Measurements from ENCODE around the gene RBPJ.

RBPJ gene

GRCh38 chr4:26459054-26459755 lies 138.4 kb downstream of the RBPJ start:
- DNase-seq (ENCODE audit: low read depth in 2 of 2): no peak

DNA sequence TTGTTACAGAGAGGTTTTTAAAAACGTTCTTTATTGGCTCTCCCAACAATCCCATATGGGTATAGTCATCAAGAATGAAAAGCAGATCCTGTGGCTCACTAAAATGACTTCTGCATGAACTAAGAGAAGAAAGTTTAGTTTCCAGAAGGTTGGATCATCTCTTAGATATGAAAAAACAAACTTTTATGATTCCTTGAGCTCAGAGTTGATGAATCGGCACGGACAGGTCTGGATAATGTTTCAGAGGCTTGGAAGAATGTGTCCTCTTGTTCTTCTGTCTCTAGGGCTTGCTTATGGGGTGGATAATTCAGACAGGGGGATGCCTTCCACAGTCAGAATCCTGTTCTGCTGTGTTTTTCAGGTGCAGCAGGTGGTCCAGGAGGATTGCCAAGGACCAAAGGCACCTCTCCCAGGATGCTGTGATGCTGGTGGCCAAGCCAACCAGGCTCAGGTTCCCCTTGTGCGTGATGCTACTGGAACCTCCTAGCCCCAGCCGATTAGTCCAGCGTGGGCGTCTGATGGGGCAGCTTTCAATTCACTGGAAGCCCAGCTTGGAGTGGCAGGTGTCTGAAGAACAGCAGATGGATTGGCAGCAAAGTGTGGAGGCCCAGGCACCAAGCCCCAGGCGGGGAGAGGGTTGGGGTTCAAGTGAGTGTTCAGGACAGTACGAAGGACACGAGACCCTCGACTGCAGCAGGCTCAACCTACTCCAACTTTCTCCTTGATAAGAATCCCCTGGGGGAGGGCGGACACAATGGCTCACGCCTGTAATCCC lies 139.1 kb downstream of the RBPJ start:
- DNase-seq (ENCODE audit: low read depth in 2 of 2): no peak

GRCh38 chr4:26462874-26463273 lies 142.1 kb downstream of the RBPJ start:
- DNase-seq (ENCODE audit: low read depth in 2 of 2): no peak

DNA sequence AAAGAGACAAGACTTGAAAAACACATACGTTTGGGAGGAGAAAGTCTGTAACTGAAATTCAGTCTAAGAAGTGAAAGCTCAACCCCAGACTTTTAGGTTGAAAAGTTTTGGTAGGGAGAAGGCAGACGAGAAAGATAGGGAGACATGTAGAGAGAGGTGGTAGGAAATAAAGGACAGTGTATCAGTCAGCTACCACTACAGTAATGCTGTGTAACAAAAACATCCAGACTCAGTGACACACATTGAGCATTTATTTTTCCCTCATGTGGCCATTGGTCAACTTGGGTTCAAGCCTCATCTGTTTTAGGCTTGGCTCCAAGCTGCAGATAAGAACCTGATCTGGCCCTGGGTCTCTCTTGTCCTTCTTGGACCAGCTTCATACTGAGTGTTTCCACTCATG lies 142.6 kb downstream of the RBPJ start:
- DNase-seq (ENCODE audit: low read depth in 2 of 2): no peak

- DNase-seq (ENCODE audit: low read depth in 2 of 2): no peak
Observed at GRCh38 chr4:26464420-26465095, 143.7 kb downstream of the RBPJ start.

DNA sequence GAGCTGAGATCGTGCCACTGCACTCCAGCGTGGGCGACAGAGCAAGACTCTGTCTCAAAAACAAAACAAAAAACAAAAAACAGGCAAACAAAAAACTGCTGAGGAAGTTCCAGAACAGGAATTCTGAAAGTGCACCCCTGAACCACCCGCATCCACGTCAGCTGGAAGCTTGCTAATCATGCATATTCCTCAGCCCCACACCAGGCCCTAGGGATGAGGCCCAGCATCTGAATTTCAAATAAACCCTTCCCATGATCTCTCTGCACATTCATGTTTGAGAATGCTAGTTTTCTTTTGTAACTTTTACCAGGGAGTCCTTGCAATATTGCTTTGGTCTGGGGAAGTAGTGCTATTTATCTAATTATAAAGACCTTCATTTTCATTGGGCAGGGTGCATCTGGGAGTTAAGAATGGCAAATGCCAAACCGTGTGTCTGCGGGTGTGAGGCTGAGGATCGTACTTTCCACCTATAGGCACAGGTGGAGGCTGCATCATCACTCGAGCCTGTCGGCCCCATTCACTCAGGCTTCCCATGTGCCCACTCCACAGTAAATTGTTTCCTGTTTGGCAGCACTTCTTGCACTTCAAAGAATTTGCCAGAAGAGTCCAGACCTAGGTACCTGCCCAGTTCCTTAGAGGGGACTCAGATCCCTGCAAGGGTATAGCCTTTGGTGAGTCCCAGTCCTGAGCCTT lies 145.9 kb downstream of the RBPJ start:
- DNase-seq (ENCODE audit: low read depth in 2 of 2): no peak

DNA sequence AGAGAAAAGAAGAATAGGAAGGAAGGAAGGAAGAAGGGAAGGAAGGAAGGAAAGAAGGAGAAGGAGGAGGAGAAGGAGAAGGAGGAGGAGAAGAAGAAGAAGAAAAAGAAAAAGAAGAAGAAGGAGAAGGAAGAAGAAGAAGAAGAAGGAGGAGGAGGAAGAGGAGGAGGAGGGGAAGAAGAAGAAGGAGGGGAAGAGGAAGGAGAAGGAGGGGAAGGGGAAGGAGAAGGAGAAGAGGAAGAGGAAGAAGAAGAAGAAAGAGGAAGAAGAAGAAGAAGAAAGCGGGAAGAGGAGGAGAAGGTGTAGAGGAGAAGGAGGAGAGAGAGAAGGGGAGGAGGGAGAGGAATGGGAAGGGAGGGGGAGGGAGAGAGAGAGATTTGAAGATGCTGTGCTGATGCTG lies 146.9 kb downstream of the RBPJ start:
- DNase-seq (ENCODE audit: low read depth in 2 of 2): no peak

DNA sequence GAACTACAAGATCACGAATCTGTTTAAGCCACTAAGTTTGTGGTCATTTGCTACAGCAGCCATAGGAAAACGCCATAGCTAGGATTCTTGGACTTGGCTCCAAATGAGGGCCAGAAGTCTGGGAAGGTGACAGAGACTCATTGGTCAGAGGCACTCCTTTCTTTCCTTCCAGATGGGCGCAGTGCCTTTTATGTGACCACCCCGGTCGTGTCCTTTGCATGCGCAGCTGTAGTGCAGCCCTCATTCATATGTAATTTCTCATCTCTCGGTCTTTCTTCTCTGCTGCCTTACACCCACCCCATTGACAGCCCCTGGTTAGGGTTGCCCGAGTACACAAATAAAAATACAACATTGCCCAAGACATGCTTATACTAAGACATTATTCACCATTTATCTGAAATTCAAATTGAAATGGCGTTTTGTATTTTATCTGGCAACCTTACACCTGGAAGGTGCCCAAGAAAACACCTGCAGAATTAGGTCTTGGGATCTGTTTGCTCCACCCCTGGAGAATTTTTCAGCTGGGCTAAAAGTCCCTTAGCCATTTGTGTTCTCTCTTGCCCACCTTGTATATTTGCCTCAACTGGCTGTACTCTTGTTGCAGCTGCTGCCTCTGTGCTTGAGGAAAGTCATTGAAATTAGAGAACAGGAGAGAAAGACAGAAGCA lies 147.6 kb downstream of the RBPJ start:
- DNase-seq (ENCODE audit: low read depth in 2 of 2): no peak

- no peak for DNase-seq (ENCODE audit: low read depth in 2 of 2)
Observed at GRCh38 chr4:26468977-26469376, 148.2 kb downstream of the RBPJ start.

GRCh38 chr4:26471890-26472289 lies 151.1 kb downstream of the RBPJ start:
- no peak for DNase-seq (ENCODE audit: low read depth in 2 of 2)

DNA sequence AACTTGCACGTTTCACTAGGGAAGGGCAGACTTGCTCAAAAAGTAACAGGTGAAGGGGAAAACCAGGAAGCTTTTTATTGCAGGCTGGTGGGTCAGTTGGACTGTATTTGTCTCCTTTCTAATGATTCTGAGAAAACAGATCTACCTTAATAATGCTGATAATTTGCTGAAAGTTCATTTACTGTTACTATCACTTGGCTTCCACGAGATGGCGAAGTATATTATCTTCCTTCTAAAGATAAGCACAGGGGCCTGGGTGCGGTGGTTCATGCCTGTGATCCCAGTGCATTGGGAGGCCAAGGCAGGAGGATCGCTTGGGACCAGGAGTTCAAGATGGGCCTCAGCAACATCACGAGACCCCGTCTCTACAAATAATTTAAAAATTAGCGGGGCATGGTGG lies 153.1 kb downstream of the RBPJ start:
- DNase-seq (ENCODE audit: low read depth in 2 of 2): no peak

DNA sequence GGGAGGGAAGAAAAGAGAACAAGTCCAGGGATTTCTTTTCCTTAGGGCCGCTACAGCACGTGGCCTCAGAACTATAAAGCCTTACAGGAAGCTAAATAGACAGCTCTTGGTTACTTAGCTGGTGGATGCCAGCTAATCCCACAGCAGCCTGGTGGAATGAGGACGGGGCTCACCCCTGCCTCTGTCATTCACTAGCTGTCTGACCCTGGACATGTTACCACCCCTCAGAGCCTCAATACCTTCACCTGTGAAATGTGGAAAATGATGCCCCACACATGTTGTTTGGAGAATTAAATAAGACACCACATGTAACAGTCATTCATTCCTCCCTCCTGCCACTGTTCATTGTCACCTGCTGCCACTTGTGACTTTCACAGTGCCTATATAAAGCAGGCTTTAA lies 153.7 kb downstream of the RBPJ start:
- DNase-seq (ENCODE audit: low read depth in 2 of 2): no peak

- no peak for DNase-seq (ENCODE audit: low read depth in 2 of 2)
Observed at GRCh38 chr4:26475716-26476115, 154.9 kb downstream of the RBPJ start.

DNA sequence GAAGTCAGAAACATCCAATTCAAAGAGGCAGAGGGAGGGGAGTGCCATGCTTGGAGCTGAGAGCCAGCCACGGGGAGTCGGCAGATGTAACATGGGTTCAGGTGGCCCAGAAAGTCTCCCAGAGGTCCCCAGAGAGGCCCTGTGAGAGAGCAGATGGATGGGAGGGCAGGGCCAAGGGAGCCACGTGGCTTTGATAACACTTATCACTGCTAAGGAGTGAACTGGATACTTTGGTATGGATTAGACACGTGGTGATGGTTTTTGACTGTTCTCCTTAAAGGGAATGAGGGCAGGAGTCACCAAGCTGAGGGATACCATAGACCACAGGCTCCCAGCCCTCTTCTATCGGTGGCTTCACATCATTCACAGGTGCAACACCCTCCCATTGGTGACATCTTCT lies 155.7 kb downstream of the RBPJ start:
- DNase-seq (ENCODE audit: low read depth in 2 of 2): no peak

- DNase-seq (ENCODE audit: low read depth in 2 of 2): no peak
Observed at GRCh38 chr4:26478330-26478729, 157.5 kb downstream of the RBPJ start.

GRCh38 chr4:26482508-26483462 lies 162.0 kb downstream of the RBPJ start:
- DNase-seq (ENCODE audit: low read depth in 2 of 2): no peak

DNA sequence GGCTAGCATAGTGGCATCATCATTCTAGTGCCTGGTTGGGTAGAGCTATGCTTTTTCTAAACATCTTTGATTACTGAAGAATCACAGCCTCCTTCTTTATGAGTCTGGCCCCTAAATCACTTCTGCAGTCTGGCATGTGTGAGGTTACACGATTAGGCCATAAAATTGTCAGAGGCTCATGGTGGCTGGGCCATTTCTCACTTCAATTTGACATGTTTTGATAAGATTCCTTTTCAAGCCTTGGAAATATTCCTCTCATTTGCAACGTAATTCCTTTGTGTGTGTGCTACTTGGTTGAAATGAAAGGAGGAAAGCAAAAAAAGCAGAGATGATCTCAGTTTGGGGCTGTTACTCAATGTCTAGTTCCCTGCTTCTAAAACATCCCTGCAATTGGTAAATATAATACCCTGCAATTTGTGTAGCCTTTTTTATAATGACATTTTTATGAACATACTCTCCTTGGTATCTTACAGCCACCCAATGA lies 163.3 kb downstream of the RBPJ start:
- DNase-seq (ENCODE audit: low read depth in 2 of 2): no peak

DNA sequence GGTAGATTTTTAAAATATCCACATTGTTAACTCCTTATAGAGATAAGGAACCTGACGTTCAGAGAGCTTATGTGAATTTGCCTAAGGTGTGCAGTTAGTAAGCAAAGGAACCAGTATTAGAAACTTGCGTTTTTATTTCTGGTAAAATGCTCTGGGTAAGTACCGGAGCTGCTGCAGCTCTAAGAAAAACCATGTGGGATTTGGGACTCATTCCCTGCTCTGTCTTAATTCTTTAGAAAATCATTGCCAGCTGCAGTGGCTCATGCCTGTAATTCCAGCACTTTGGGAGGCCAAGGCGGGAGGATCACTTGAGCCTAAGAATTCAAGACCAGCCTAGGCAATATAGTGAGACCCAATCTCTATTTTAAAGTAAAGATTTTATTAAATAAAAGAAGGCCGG lies 163.7 kb downstream of the RBPJ start:
- DNase-seq (ENCODE audit: low read depth in 2 of 2): no peak

Data from stimulated activated CD4-positive, alpha-beta T cell treated with anti-CD3 and anti-CD28 coated beads, Interleukin-15, amount 100 ng/mL, for 48 hours (primary cell).